NK-92 (cell line): Measurements from ENCODE around the gene GARIN1A.

Experiments
- DNase-seq: peaks from one replicate; lab custom pipeline; 2025; ENCODE audit not compliant: unreplicated experiment; lab: John Stamatoyannopoulos, UW

Gene GARIN1A

GRCh38 chr7:128713794-128714193, 41.7 kb downstream of the GARIN1A start:
- DNase-seq = no peak

- DNase-seq = no peak
Observed at GRCh38 chr7:128714701-128715495, 42.8 kb downstream of the GARIN1A start.

- no peak for DNase-seq
Observed at GRCh38 chr7:128718967-128719642, 47.0 kb downstream of the GARIN1A start.

GRCh38 chr7:128721376-128721775, 49.3 kb downstream of the GARIN1A start:
- DNase-seq = no peak
